Measurements from ENCODE around the gene CLN3.
"Not testable (repeated sequence)": the region's sequence is repeated elsewhere in the genome, so short reads cannot be mapped to it uniquely, and the experiment has no call there.

The CLN3 gene

GRCh38 chr16:28495098-28495793, 3.4 kb upstream of the CLN3 start:
- in situ Hi-C loops (cut with HindIII; ENCODE audit: low sequenced_read_pairs), result no loop called here

GRCh38 chr16:28494121-28494851, 2.4 kb upstream of the CLN3 start, which contains the start of gene APOBR:
Gene APOBR (plus strand): TSS chr16:28494643. CDS start chr16:28494682, 39 bp downstream.
- in situ Hi-C loops (cut with HindIII; ENCODE audit: low sequenced_read_pairs), result no loop called here

GRCh38 chr16:28492511-28492910, 637 bp upstream of the CLN3 start:
- in situ Hi-C loops (cut with HindIII; ENCODE audit: low sequenced_read_pairs), result no loop called here

GRCh38 chr16:28491230-28491969, 474 bp downstream of the CLN3 start:
- in situ Hi-C loops (cut with HindIII; ENCODE audit: low sequenced_read_pairs), result no loop called here

- in situ Hi-C loops (cut with HindIII; ENCODE audit: low sequenced_read_pairs), result no loop called here
These were observed 5.6 kb downstream of the CLN3 start for GRCh38 chr16:28486266-28486665.

- in situ Hi-C loops (cut with HindIII; ENCODE audit: low sequenced_read_pairs), result not testable (repeated sequence)
These were observed 8.5 kb downstream of the CLN3 start for GRCh38 chr16:28483361-28483760.

- in situ Hi-C loops (cut with HindIII; ENCODE audit: low sequenced_read_pairs), result no loop called here
These were observed 9.8 kb downstream of the CLN3 start for GRCh38 chr16:28482026-28482425.

- in situ Hi-C loops (cut with HindIII; ENCODE audit: low sequenced_read_pairs), result no loop called here
These were observed 13.2 kb downstream of the CLN3 start for GRCh38 chr16:28478506-28479180.

- in situ Hi-C loops (cut with HindIII; ENCODE audit: low sequenced_read_pairs), result no loop called here
These were observed 14.5 kb downstream of the CLN3 start for GRCh38 chr16:28477311-28477920.

GRCh38 chr16:28475221-28475620, 16.7 kb downstream of the CLN3 start:
- in situ Hi-C loops (cut with HindIII; ENCODE audit: low sequenced_read_pairs), result no loop called here

- in situ Hi-C loops (cut with HindIII; ENCODE audit: low sequenced_read_pairs), result no loop called here
These were observed 18.1 kb downstream of the CLN3 start for GRCh38 chr16:28473714-28474265.

- in situ Hi-C loops (cut with HindIII; ENCODE audit: low sequenced_read_pairs), result not testable (repeated sequence)
These were observed 44.8 kb downstream of the CLN3 start for GRCh38 chr16:28447081-28447480.

- in situ Hi-C loops (cut with HindIII; ENCODE audit: low sequenced_read_pairs), result not testable (repeated sequence)
These were observed 45.5 kb downstream of the CLN3 start for GRCh38 chr16:28446388-28446787.

GRCh38 chr16:28443943-28444342, 47.9 kb downstream of the CLN3 start:
- in situ Hi-C loops (cut with HindIII; ENCODE audit: low sequenced_read_pairs), result not testable (repeated sequence)

GRCh38 chr16:28438899-28439298, 53.0 kb downstream of the CLN3 start:
- in situ Hi-C loops (cut with HindIII; ENCODE audit: low sequenced_read_pairs), result not testable (repeated sequence)

- in situ Hi-C loops (cut with HindIII; ENCODE audit: low sequenced_read_pairs), result not testable (repeated sequence)
These were observed 56.5 kb downstream of the CLN3 start for GRCh38 chr16:28435340-28435739.

All from DLD1 (cell line).